ENCODE data around the gene EIF2S3B. TPM values are rescaled to one million over a fixed set of nuclear protein-coding genes. Genes with fewer than 3 reads are reported as not detected.

Gene EIF2S3B
- total and polyA plus RNA-seq, 4 donors, result 0.59 to 4.3 (median 0.71) TPM

DNA sequence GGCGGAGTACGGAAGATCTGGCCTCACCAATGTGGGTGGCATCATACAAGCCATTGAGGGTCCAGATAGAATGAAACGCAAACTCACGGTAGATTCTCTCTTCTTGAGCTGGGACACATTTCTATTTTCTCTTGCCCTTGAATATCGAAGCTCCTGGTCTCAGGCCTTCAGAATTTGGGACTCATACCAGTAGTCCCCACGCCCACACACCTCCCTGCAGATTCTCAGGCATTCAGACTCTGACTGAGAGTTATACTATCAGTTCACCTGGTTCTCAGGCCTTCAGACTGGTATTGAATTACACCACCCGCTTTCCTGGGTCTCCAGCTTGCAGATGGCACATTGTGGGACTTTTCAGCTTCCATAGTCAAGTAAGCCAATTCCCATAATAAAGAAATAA, 37.8 kb downstream of the EIF2S3B start:
- Histone ChIP-seq H3K27me3 (ENCODE audit: control insufficient read depth, insufficient read depth, low read length) (no peaks in the 10 kb centered on the region), H3K36me3 (ENCODE audit: control insufficient read depth, insufficient read depth, low read length) (no peaks in the 10 kb centered on the region), H3K9me3 (ENCODE audit: control insufficient read depth, insufficient read depth, low read length) (no peaks in the 10 kb centered on the region), H3K27ac (ENCODE audit: low read depth, low read length) (no peak overlapping the region), H3K4me3 (ENCODE audit: low read depth, low read length) (no peak overlapping the region), H3K4me1 (ENCODE audit: control insufficient read depth, insufficient read depth, low read length) (no peaks in the 10 kb centered on the region)
- DNase-seq (ENCODE audit: low read depth in 4 of 6, low spot score in 6 of 6), result no peak
- 79% methylated on average over 6 of the region's 7 CpGs for WGBS (ENCODE audit: insufficient coverage)

DNA sequence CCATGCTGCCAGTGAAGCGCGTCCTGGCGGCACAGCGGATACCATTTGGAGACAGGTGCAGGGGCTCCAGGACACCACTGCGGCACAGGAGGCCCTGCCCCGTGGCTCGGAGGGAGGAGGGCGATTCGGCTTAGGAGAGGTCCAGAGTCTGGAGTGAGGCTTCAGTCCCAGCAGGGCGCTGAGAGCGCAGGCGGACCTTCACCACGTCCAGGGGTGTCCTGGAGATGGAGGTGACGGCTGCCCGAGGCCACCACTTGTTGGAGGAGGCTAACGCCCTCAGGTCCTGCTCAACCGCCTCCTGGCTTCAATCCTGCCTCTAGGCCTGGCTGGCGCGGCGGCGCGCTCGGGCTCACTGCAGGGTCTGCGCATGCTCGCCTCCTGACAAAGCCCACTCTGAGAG, 45.7 kb downstream of the EIF2S3B start:
- WGBS (ENCODE audit: insufficient coverage), result 96% methylated on average over 23 of the region's 25 CpGs
- Histone ChIP-seq H3K4me1 (ENCODE audit: control insufficient read depth, insufficient read depth, low read length) (no peaks in the 10 kb centered on the region), H3K27me3 (ENCODE audit: control insufficient read depth, insufficient read depth, low read length) (no peaks in the 10 kb centered on the region), H3K27ac (ENCODE audit: low read depth, low read length) (no peak overlapping the region), H3K4me3 (ENCODE audit: low read depth, low read length) (no peak overlapping the region), H3K36me3 (ENCODE audit: control insufficient read depth, insufficient read depth, low read length) (peaks cover 3% of the 10 kb centered on the region), H3K9me3 (ENCODE audit: control insufficient read depth, insufficient read depth, low read length) (peaks cover 3% of the 10 kb centered on the region)
- no peak for DNase-seq (ENCODE audit: low read depth in 4 of 6, low spot score in 6 of 6)

DNA sequence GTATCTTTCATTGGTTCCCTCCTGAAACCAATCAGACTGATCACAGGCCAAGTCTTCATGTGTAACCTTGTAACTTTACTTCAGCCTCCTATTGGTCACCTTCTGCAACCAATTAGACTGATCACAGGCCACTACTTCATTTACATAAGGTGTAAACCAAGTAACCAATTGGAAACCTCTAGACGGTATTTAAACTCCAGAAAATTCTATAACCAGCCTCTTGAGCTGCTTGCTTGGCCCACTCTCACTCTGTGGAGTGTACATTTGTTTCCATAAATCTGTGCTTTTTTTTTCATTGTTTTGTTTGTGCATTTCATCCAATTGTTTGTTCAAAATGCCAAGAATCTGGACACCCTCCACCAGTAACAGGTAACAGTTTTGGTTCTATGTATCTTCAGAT, 47.5 kb downstream of the EIF2S3B start:
- no peaks in the 10 kb centered on the region for H3K4me1 ChIP-seq (ENCODE audit: control insufficient read depth, insufficient read depth, low read length)
- no peak for DNase-seq (ENCODE audit: low read depth in 4 of 6, low spot score in 6 of 6)
- H3K27me3 ChIP-seq (ENCODE audit: control insufficient read depth, insufficient read depth, low read length), result no peaks in the 10 kb centered on the region
- peaks cover 3% of the 10 kb centered on the region for H3K36me3 ChIP-seq (ENCODE audit: control insufficient read depth, insufficient read depth, low read length)
- peaks cover 3% of the 10 kb centered on the region for H3K9me3 ChIP-seq (ENCODE audit: control insufficient read depth, insufficient read depth, low read length)
- H3K4me3 ChIP-seq (ENCODE audit: low read depth, low read length), result no peak overlapping the region
- no peak overlapping the region for H3K27ac ChIP-seq (ENCODE audit: low read depth, low read length)
- no CpG with 5 or more reads among the region's 1 CpG for WGBS (ENCODE audit: insufficient coverage)

DNA sequence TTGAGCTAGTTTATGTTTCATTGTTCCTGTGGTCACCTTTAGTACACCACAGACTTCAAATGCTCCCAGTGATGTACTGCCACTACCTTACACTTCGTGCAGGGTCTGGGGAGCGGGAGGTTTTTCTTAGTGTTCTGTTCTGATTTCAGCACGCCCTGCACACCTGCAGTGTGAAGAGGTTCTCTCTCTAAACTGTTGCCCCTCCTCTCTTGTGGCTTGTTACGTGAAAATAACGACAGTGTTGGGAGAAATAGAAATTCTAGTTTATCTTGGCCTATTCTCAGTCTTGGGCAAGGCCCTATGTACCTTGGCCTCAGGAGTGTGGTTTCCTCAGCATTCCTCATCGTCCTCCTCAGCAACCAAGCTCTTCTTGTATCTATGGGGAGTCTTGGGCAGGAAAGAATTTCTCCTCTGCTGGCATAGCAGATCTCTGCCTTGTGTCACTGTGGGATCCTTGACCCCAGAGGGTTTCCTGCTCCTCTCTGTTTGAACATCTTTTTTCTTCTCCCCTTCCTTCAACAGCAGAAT, 48.6 kb downstream of the EIF2S3B start:
- Histone ChIP-seq H3K4me1 (ENCODE audit: control insufficient read depth, insufficient read depth, low read length) (no peaks in the 10 kb centered on the region), H3K27me3 (ENCODE audit: control insufficient read depth, insufficient read depth, low read length) (no peaks in the 10 kb centered on the region), H3K36me3 (ENCODE audit: control insufficient read depth, insufficient read depth, low read length) (peaks cover 3% of the 10 kb centered on the region), H3K27ac (ENCODE audit: low read depth, low read length) (no peak overlapping the region), H3K9me3 (ENCODE audit: control insufficient read depth, insufficient read depth, low read length) (peaks cover 3% of the 10 kb centered on the region), H3K4me3 (ENCODE audit: low read depth, low read length) (no peak overlapping the region)
- DNase-seq (ENCODE audit: low read depth in 4 of 6, low spot score in 6 of 6), result no peak
- WGBS (ENCODE audit: insufficient coverage), result no CpG with 5 or more reads among the region's 6 CpGs

DNA sequence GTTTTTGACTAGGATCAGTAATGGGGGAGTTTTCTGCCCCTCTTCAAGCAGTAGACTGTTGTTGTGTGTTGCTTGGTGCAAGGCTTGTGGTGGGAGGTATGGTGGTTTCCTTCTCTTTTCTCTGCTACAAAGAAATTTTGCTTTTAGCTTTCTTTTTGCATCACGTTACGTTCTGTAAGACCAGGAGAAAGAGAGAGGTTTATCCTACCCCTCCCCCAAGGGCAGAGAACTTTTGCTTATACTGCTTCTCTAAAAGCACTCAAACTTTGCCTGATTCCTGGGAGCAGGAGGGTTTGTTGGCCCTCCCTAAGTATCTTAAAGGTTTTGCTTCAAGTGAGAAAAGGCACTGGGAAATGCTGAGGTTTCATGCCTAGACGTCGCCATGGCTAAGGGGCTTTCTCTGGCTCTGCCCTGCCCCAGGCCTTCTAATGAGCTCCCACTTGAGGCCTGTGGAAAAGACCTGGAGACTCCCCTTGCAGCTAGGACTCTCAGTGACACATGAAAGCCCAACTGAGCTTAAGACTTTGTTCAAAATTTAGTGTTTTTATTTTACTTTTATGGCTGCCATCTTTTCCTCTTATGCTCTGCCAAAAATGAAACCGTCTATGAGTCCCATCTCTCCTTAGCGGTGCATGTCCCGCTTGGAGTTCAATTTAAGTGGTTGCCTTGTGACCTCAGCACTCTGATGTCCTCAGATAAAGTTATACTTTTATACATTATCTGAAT, 49.2 kb downstream of the EIF2S3B start:
- Histone ChIP-seq H3K27ac (ENCODE audit: low read depth, low read length) (no peak overlapping the region), H3K4me1 (ENCODE audit: control insufficient read depth, insufficient read depth, low read length) (no peaks in the 10 kb centered on the region), H3K36me3 (ENCODE audit: control insufficient read depth, insufficient read depth, low read length) (peaks cover 3% of the 10 kb centered on the region), H3K9me3 (ENCODE audit: control insufficient read depth, insufficient read depth, low read length) (peaks cover 3% of the 10 kb centered on the region), H3K4me3 (ENCODE audit: low read depth, low read length) (no peak overlapping the region), H3K27me3 (ENCODE audit: control insufficient read depth, insufficient read depth, low read length) (no peaks in the 10 kb centered on the region)
- WGBS (ENCODE audit: insufficient coverage), result 92% methylated on average over 5 of the region's 7 CpGs
- no peak for DNase-seq (ENCODE audit: low read depth in 4 of 6, low spot score in 6 of 6)

DNA sequence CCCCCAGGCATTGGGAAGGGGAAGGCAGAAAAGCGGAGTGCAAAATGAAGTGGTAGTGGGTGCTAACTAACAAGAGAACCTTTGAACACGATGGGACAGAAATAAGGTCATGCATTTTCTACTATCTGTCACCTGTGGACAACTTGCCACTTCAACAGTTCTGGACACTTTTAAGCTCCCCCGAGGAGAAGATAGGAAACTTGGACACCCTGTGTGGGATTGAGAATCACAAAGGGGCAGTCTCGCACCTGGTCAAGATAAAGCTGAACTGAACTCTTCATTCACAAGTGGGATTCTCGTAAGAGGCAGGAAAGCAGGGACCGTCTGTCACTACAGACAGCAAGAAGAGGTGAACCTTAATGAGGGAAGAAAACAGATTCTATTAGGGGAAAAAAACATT, 51.6 kb downstream of the EIF2S3B start:
- Histone ChIP-seq H3K9me3 (ENCODE audit: control insufficient read depth, insufficient read depth, low read length) (no peaks in the 10 kb centered on the region), H3K27me3 (ENCODE audit: control insufficient read depth, insufficient read depth, low read length) (no peaks in the 10 kb centered on the region), H3K36me3 (ENCODE audit: control insufficient read depth, insufficient read depth, low read length) (no peaks in the 10 kb centered on the region), H3K4me3 (ENCODE audit: low read depth, low read length) (no peak overlapping the region), H3K27ac (ENCODE audit: low read depth, low read length) (no peak overlapping the region), H3K4me1 (ENCODE audit: control insufficient read depth, insufficient read depth, low read length) (no peaks in the 10 kb centered on the region)
- 58% methylated on average over 3 of the region's 6 CpGs for WGBS (ENCODE audit: insufficient coverage)
- DNase-seq (ENCODE audit: low read depth in 4 of 6, low spot score in 6 of 6), result no peak

DNA sequence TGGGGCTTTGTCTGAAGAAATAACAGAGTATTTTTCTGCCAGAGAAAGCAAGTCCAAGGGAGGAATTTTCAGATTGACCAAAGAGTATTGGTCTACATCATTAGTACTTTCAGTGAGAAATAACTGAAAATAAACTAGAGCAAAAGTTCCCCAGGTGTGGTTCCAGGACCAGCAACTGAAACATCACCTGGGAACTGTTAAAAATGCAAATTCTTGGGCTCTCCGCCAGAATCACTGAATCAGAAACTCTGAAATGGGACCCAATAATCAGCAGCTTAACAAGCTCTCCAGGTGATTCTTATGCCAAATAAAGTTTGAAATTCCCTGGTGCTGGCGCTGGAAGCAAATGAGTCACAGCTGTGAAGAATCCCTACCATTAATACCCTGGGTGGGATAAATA, 52.1 kb downstream of the EIF2S3B start:
- no peaks in the 10 kb centered on the region for H3K9me3 ChIP-seq (ENCODE audit: control insufficient read depth, insufficient read depth, low read length)
- H3K27ac ChIP-seq (ENCODE audit: low read depth, low read length), result no peak overlapping the region
- WGBS (ENCODE audit: insufficient coverage), result 78% methylated on average over 1 of the region's 2 CpGs
- H3K36me3 ChIP-seq (ENCODE audit: control insufficient read depth, insufficient read depth, low read length), result no peaks in the 10 kb centered on the region
- no peak overlapping the region for H3K4me3 ChIP-seq (ENCODE audit: low read depth, low read length)
- no peaks in the 10 kb centered on the region for H3K4me1 ChIP-seq (ENCODE audit: control insufficient read depth, insufficient read depth, low read length)
- DNase-seq (ENCODE audit: low read depth in 4 of 6, low spot score in 6 of 6), result peak in 1 of 6 donors; percentile 36
- no peaks in the 10 kb centered on the region for H3K27me3 ChIP-seq (ENCODE audit: control insufficient read depth, insufficient read depth, low read length)

Small RNA genes within 50 kb of the gene (small RNA-seq; reads per million reads assigned to genes)
- not detected for gene SLC25A39P2 (ENCODE audit: low replicate concordance)

Other genes starting within 250 kb of the EIF2S3B start
- gene KLRD1, start 198.0 kb upstream of the EIF2S3B start, total RNA-seq, result 1 to 10 TPM in 1 of 2 donors, under 1 TPM in 1; 0.83 to 1.4 TPM
- under 1 TPM; 0.10 to 0.41 TPM for gene KLRD1, start 198.0 kb upstream of the EIF2S3B start, polyA plus RNA-seq (ENCODE audit: insufficient read length in 2 of 2)
- 10 to 100 TPM in 1 of 2 donors, 1 to 10 TPM in 1; 4.6 to 10.1 TPM for gene KLRK1, start 115.8 kb upstream of the EIF2S3B start, total RNA-seq
- gene KLRK1, start 115.8 kb upstream of the EIF2S3B start, polyA plus RNA-seq (ENCODE audit: insufficient read length in 2 of 2), result 1 to 10 TPM; 2.1 to 4.8 TPM
- 1 to 10 TPM; 3.2 to 7.7 TPM for gene KLRC4, start 96.1 kb upstream of the EIF2S3B start, total RNA-seq
- 1 to 10 TPM; 3.8 to 4.2 TPM for gene KLRC4, start 96.1 kb upstream of the EIF2S3B start, polyA plus RNA-seq (ENCODE audit: insufficient read length in 2 of 2)
- gene KLRC3, start 85.3 kb upstream of the EIF2S3B start, total RNA-seq, result 10 to 100 TPM in 1 of 2 donors, 1 to 10 TPM in 1; 6.7 to 26.4 TPM
- 10 to 100 TPM in 1 of 2 donors, 1 to 10 TPM in 1; 5.3 to 10.4 TPM for gene KLRC3, start 85.3 kb upstream of the EIF2S3B start, polyA plus RNA-seq (ENCODE audit: insufficient read length in 2 of 2)
- 10 to 100 TPM in 1 of 2 donors, 1 to 10 TPM in 1; 9.7 to 29.0 TPM for gene KLRC2, start 69.9 kb upstream of the EIF2S3B start, total RNA-seq
- 10 to 100 TPM; 11.0 to 13.3 TPM for gene KLRC2, start 69.9 kb upstream of the EIF2S3B start, polyA plus RNA-seq (ENCODE audit: insufficient read length in 2 of 2)
- gene KLRC1, start 52.5 kb upstream of the EIF2S3B start, total RNA-seq, result under 1 TPM in 1 of 2 donors, not detected in 1; 0.99 TPM
- gene KLRC1, start 52.5 kb upstream of the EIF2S3B start, polyA plus RNA-seq (ENCODE audit: insufficient read length in 2 of 2), result 1 to 10 TPM; 1.6 to 1.9 TPM
- gene MAGOHB, start 107.7 kb downstream of the EIF2S3B start, total RNA-seq, result 10 to 100 TPM; 20.3 to 28.3 TPM
- 10 to 100 TPM; 18.3 to 22.2 TPM for gene MAGOHB, start 107.7 kb downstream of the EIF2S3B start, polyA plus RNA-seq (ENCODE audit: insufficient read length in 2 of 2)
- gene STYK1, start 168.2 kb downstream of the EIF2S3B start, total RNA-seq, result 10 to 100 TPM in 1 of 2 donors, 1 to 10 TPM in 1; 3.0 to 11.2 TPM
- 1 to 10 TPM; 6.2 to 6.4 TPM for gene STYK1, start 168.2 kb downstream of the EIF2S3B start, polyA plus RNA-seq (ENCODE audit: insufficient read length in 2 of 2)
- gene YBX3, start 217.4 kb downstream of the EIF2S3B start, total RNA-seq, result 10 to 100 TPM; 54.6 to 61.7 TPM
- 10 to 100 TPM; 56.2 to 80.2 TPM for gene YBX3, start 217.4 kb downstream of the EIF2S3B start, polyA plus RNA-seq (ENCODE audit: insufficient read length in 2 of 2)